ENCODE results near the gene YBEY. TPM values are rescaled to one million over a fixed set of nuclear protein-coding genes. Genes with fewer than 3 reads are reported as not detected.

YBEY gene
- total RNA-seq, 6 donors from 2014 or later, result 7.7 to 26.2 (median 10.8) TPM

DNA sequence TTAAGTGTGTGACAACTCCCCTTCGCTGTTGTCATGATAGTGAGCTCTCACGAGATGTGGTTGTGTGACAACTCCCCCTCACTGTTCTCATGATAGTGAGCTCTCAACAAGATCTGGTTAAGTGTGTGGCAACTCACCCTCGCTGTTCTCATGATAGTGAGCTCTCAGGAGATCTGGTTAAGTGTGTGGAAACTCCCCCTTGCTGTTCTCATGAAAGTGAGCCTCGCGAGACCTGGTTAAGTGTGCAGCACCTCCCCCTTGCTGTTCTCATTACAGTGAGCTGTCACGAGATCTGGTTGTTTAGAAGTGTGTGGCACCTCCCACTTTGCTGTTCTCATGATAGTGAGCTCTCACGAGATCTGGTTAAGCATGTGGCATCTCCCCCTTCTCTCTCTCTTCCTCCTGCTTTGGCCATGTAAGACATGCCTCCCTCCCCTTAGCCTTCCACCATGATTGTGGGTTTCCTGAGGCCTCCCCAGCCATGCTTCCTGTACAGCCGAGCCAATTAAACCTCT is 32.5 kb upstream of the YBEY start:
- no peak overlapping the region for H3K4me3 ChIP-seq
- WGBS, 2 donors, result 63 to 71% methylated on average over 6 to 8 of the region's 8 CpGs
- no peaks in the 10 kb centered on the region for H3K4me1 ChIP-seq
- peaks cover 55 to 100% (median 79%) of the 10 kb centered on the region in 4 donors for H3K36me3 ChIP-seq
- no peak for TF ChIP-seq EP300 (IDR thresholded peaks at IDR 0.05)
- no peak for TF ChIP-seq POLR2A (IDR thresholded peaks at IDR 0.05)
- TF ChIP-seq, protein P1, sequence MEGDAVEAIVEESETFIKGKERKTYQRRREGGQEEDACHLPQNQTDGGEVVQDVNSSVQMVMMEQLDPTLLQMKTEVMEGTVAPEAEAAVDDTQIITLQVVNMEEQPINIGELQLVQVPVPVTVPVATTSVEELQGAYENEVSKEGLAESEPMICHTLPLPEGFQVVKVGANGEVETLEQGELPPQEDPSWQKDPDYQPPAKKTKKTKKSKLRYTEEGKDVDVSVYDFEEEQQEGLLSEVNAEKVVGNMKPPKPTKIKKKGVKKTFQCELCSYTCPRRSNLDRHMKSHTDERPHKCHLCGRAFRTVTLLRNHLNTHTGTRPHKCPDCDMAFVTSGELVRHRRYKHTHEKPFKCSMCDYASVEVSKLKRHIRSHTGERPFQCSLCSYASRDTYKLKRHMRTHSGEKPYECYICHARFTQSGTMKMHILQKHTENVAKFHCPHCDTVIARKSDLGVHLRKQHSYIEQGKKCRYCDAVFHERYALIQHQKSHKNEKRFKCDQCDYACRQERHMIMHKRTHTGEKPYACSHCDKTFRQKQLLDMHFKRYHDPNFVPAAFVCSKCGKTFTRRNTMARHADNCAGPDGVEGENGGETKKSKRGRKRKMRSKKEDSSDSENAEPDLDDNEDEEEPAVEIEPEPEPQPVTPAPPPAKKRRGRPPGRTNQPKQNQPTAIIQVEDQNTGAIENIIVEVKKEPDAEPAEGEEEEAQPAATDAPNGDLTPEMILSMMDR (IDR thresholded peaks at IDR 0.05), result no peak
- no peak for TF ChIP-seq POLR2AphosphoS5 (IDR thresholded peaks at IDR 0.05)
- no peaks in the 10 kb centered on the region for H3K9me3 ChIP-seq
- no peaks in the 10 kb centered on the region for H3K27me3 ChIP-seq
- no peak overlapping the region for H3K27ac ChIP-seq
- DNase-seq (no peak), ATAC-seq (ENCODE audit: low FRiP score in 2 of 2) (no peak)

DNA sequence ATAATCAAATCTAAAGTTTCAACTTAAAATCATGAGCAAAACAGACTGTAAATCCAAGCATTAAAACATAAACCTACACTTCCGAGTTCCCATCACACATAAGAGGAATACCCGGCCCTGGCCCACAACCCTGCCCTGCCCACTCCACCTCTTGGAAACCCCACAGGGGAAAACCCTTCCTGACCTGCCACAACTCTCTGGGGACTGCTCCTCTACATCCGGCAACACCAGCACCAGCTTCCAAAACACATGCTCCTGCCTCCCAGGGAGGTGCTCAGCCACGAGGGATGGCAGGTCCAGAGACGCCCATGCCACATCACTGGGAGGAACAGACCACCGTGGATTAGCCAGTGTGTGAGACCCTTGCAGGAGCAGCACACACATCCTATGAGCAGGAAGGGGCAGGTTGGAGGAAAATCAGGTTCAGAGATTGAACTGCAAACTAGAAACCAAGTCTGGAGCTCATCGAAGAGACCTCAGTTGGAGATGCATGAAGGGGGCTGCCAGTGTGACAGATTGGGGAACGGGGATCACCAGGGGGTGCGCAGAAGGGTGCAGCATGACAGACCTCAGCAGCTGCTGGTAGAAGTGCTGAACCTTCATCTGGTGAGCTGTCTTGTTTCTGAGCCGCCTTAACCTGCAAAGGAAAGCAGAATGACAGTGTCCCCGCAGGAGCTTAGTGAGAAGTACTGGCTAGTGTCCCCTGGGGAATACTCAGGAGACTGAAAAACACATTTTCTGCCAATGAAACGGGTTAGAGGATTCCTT is 31.8 kb upstream of the YBEY start:
- Histone ChIP-seq H3K36me3 (peaks cover 61 to 100% (median 81%) of the 10 kb centered on the region in 4 donors), H3K9me3 (no peaks in the 10 kb centered on the region), H3K4me3 (no peak overlapping the region), H3K27me3 (no peaks in the 10 kb centered on the region), H3K27ac (no peak overlapping the region), H3K4me1 (no peaks in the 10 kb centered on the region)
- TF ChIP-seq POLR2AphosphoS5 (IDR thresholded peaks at IDR 0.05) (no peak), POLR2A (IDR thresholded peaks at IDR 0.05) (no peak), EP300 (IDR thresholded peaks at IDR 0.05) (no peak)
- TF ChIP-seq, protein P1 (IDR thresholded peaks at IDR 0.05), result no peak
- 88 to 91% methylated on average over 9 to 12 of the region's 12 CpGs for WGBS, 2 donors
- DNase-seq (no peak), ATAC-seq (ENCODE audit: low FRiP score in 2 of 2) (no peak)

DNA sequence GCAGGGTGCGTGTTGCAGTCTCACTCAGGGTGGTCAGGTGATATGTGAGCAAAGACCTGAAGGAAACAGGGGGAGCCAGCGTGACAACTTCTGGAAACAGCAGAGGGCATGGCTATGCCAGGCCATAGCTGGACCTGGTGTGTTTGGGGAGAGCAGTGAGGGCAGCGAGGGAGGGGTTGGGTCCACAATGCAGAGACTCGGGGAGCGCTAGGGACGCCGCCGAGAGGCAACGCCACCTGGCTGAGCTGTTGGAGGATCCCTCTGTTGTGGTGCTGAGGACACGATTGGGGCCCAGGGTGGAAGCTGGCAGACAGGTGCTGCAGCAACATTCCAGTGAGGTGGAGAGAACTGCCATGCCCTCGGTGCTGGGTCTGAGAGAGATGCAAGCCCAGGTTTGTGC is 31.0 kb upstream of the YBEY start:
- WGBS, 2 donors, result 91 to 95% methylated on average over 10 to 11 of the region's 11 CpGs
- no peaks in the 10 kb centered on the region for H3K9me3 ChIP-seq
- no peak overlapping the region for H3K4me3 ChIP-seq
- H3K36me3 ChIP-seq, result peaks cover 64 to 100% (median 82%) of the 10 kb centered on the region in 4 donors
- H3K27me3 ChIP-seq, result no peaks in the 10 kb centered on the region
- H3K4me1 ChIP-seq, result no peaks in the 10 kb centered on the region
- TF ChIP-seq, protein P1 (IDR thresholded peaks at IDR 0.05), result no peak
- TF ChIP-seq POLR2A (IDR thresholded peaks at IDR 0.05), result no peak
- no peak for TF ChIP-seq EP300 (IDR thresholded peaks at IDR 0.05)
- TF ChIP-seq POLR2AphosphoS5 (IDR thresholded peaks at IDR 0.05), result no peak
- H3K27ac ChIP-seq, result no peak overlapping the region
- ATAC-seq (ENCODE audit: low FRiP score in 2 of 2) (no peak), DNase-seq (no peak)

DNA sequence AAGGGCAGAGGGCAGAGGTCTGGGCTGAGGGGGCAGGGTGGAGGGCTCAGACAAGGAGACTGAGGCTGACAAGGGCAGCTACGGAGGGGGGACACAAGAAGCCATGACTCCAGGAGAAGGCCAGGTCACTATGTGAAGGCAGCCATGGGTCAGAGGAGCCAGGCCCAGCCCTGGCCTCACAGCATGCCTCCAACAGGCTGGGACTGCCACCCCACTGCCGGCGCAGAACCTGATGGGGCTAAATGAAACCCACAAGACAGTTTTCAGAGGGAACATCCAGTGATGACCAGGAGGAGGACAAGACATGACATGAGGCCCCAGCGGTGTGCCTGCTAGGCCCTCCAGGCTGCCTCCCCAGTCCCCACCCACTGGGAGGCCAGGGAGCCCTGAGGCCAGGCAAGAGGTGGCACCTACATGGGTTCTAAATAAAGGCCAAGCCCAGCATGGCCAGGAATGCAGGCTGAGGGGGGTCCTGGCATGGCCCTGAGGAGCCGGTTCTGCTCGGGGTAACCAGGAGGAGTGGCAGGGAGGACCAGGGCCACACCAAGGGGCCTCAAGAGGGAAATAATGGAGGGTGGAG is 30.3 kb upstream of the YBEY start:
- no peak for ATAC-seq (ENCODE audit: low FRiP score in 2 of 2)
- no peak overlapping the region for H3K27ac ChIP-seq
- no peaks in the 10 kb centered on the region for H3K9me3 ChIP-seq
- H3K4me1 ChIP-seq, result no peaks in the 10 kb centered on the region
- H3K4me3 ChIP-seq, result no peak overlapping the region
- peaks cover 65 to 100% (median 83%) of the 10 kb centered on the region in 4 donors for H3K36me3 ChIP-seq
- no peaks in the 10 kb centered on the region for H3K27me3 ChIP-seq
- TF ChIP-seq, protein P1 (IDR thresholded peaks at IDR 0.05), result no peak
- TF ChIP-seq EP300 (IDR thresholded peaks at IDR 0.05) (no peak), POLR2A (IDR thresholded peaks at IDR 0.05) (no peak), POLR2AphosphoS5 (IDR thresholded peaks at IDR 0.05) (no peak)
- 90 to 96% methylated on average over 4 to 6 of the region's 6 CpGs for WGBS, 2 donors
- no peak for DNase-seq

Data from upper lobe of left lung (tissue), 6 donors.